GM23338 (cell line): Measurements from ENCODE around the gene ZNF581. TPM values are rescaled to one million over a fixed set of nuclear protein-coding genes. Genes with fewer than 3 reads are reported as not detected.

ENCODE experiments used
- ATAC-seq: fragments of 200-7000 bp; cut with Tn5 transposase; 3 replicates; pipeline ENCODE4 v1.9.1; 2020
- DNase-seq: peaks from one replicate; pipeline ENCODE4 v3.0.0-alpha.2; 2015; ENCODE audit warnings: low spot score
- H2AFZ ChIP-seq: fragments of 200-600 bp; sonication (generic); 2 replicates; pipeline ENCODE4 v1.8.0; 2016; ENCODE audit warnings: antibody characterized with exemption, mild to moderate bottlenecking, moderate library complexity
- H3F3A ChIP-seq: fragments of 200-600 bp; sonication (generic); replicated peaks from 2 replicates; pipeline ENCODE4 v1.8.0; 2017; ENCODE audit warnings: antibody characterized with exemption, mixed run types, low read depth
- H3K27ac ChIP-seq: fragments of 200-600 bp; sonication (generic); 2 replicates; pipeline ENCODE4 v1.6.1; 2016; ENCODE audit warnings: low read depth
- H3K27me3 ChIP-seq: fragments of 200-600 bp; sonication (generic); 2 replicates; pipeline ENCODE4 v1.8.0; 2016; ENCODE audit warnings: mild to moderate bottlenecking, mixed run types, moderate library complexity; ENCODE audit not compliant: insufficient read depth
- H3K36me3 ChIP-seq: fragments of 200-600 bp; sonication (generic); 2 replicates; pipeline ENCODE4 v1.8.0; 2016; ENCODE audit warnings: mild to moderate bottlenecking; ENCODE audit not compliant: insufficient read depth
- H3K4me1 ChIP-seq: fragments of 200-600 bp; sonication (generic); 2 replicates; pipeline ENCODE4 v1.8.0; 2016; ENCODE audit warnings: mild to moderate bottlenecking, moderate library complexity; ENCODE audit not compliant: insufficient read depth
- H3K4me2 ChIP-seq: fragments of 200-600 bp; sonication (generic); 2 replicates; pipeline ENCODE4 v1.7.1; 2017; ENCODE audit warnings: mixed run types
- H3K4me3 ChIP-seq: fragments of 200-600 bp; sonication (generic); 2 replicates; pipeline ENCODE4 v1.6.1; 2016; ENCODE audit warnings: mixed run types
- H3K79me2 ChIP-seq: fragments of 200-600 bp; sonication (generic); replicated peaks from 2 replicates; pipeline ENCODE4 v1.8.0; 2017; ENCODE audit warnings: mild to moderate bottlenecking; ENCODE audit not compliant: insufficient read depth
- H3K9me2 ChIP-seq: fragments of 200-600 bp; sonication (generic); 2 replicates; pipeline ENCODE4 v1.8.0; 2017; ENCODE audit not compliant: insufficient read depth
- H4K20me1 ChIP-seq: fragments of 200-600 bp; sonication (generic); replicated peaks from 2 replicates; pipeline ENCODE4 v1.8.0; 2017; ENCODE audit warnings: mild to moderate bottlenecking; ENCODE audit not compliant: insufficient read depth
- H3K27ac Mint-ChIP-seq: 2 replicates; pipeline ENCODE4 v1.8.0; 2020; ENCODE audit warnings: inconsistent platforms, mild to moderate bottlenecking, moderate library complexity, mixed read lengths
- H3K27me3 Mint-ChIP-seq: 3 replicates; pipeline ENCODE4 v1.8.0; 2022; ENCODE audit warnings: low read depth, mild to moderate bottlenecking, moderate library complexity, mixed read lengths, inconsistent platforms; ENCODE audit not compliant: insufficient read depth, poor library complexity
- H3K36me3 Mint-ChIP-seq: 3 replicates; pipeline ENCODE4 v1.8.0; 2021; ENCODE audit warnings: low read depth, mild to moderate bottlenecking, inconsistent platforms, moderate library complexity, mixed read lengths
- H3K4me1 Mint-ChIP-seq: 3 replicates; pipeline ENCODE4 v1.8.0; 2020; ENCODE audit warnings: mild to moderate bottlenecking, inconsistent platforms, mixed read lengths
- H3K4me3 Mint-ChIP-seq: 3 replicates; pipeline ENCODE4 v1.8.0; 2021; ENCODE audit warnings: moderate library complexity, mild to moderate bottlenecking, inconsistent platforms, mixed read lengths
- H3K9me3 Mint-ChIP-seq: 3 replicates; pipeline ENCODE4 v1.8.0; 2020; ENCODE audit warnings: moderate library complexity, mild to moderate bottlenecking, inconsistent platforms, mixed read lengths
- CREB1 ChIP-seq: fragments of 250-450 bp; sonication (Bioruptor Pico); IDR thresholded peaks from 2 replicates; pipeline ENCODE4 v1.5.0; 2020; ENCODE audit warnings: low read depth, mild to moderate bottlenecking, moderate library complexity
- EZH2phosphoT487 ChIP-seq: fragments of 200-600 bp; sonication (generic); IDR thresholded peaks from one replicate; pipeline ENCODE4 v1.8.1; 2018; ENCODE audit warnings: antibody characterized with exemption; ENCODE audit not compliant: unreplicated experiment
- POLR2AphosphoS5 ChIP-seq: IDR thresholded peaks from 2 replicates; pipeline ENCODE4 v1.6.1; 2016; ENCODE audit warnings: antibody characterized with exemption, low read depth
- REST ChIP-seq: IDR thresholded peaks from one replicate; pipeline ENCODE4 v1.6.1; 2018; ENCODE audit warnings: antibody characterized with exemption; ENCODE audit not compliant: unreplicated experiment
- ZNF331 ChIP-seq: fragments of 250-450 bp; sonication (Bioruptor Pico); IDR thresholded peaks from 2 replicates; pipeline ENCODE4 v1.5.0; 2020; ENCODE audit warnings: low read depth, mild to moderate bottlenecking, moderate library complexity
- polyA plus RNA-seq: library from polyadenylated mRNA; unstranded; fragments of >200 nt; fragmentation: Nextera tagmentation; extraction: Ambion mirVana; gene quantifications from 2 replicates; pipeline ENCODE4 v1.2.1, GENCODE V29; 2016
- total RNA-seq: library from RNA; depleted of rRNA; stranded (reverse); fragments of >200 nt; shearing (Covaris generic); gene quantifications from 2 replicates; pipeline ENCODE4 v1.2.3, GENCODE V29; 2014

The ZNF581 gene
- total and polyA plus RNA-seq, 2 experiments from 2014 or later = 48.5 to 87.6 TPM

- no peak for TF ChIP-seq ZNF331 (CRISPR knock-in tag)
- peaks cover 33% of the 10 kb centered on the region for H3K36me3 Mint-ChIP-seq
- H3K27ac Mint-ChIP-seq = peak overlapping the region; percentile 99
- Histone ChIP-seq H3F3A (peaks cover 17% of the 10 kb centered on the region), H4K20me1 (peaks cover 32% of the 10 kb centered on the region), H3K27me3 (no peaks in the 10 kb centered on the region), H3K4me3 (peak overlapping the region; percentile 100), H3K4me2 (peak overlapping the region; percentile 73), H3K4me1 (peaks cover 27% of the 10 kb centered on the region), H2AFZ (no peak overlapping the region), H3K36me3 (no peaks in the 10 kb centered on the region), H3K79me2 (peaks cover 41% of the 10 kb centered on the region), H3K27ac (peak overlapping the region; percentile 87), H3K9me2 (no peaks in the 10 kb centered on the region)
- peak overlapping the region; percentile 92 for H3K4me3 Mint-ChIP-seq
- peaks cover 34% of the 10 kb centered on the region for H3K27me3 Mint-ChIP-seq
- peaks cover 46% of the 10 kb centered on the region for H3K4me1 Mint-ChIP-seq
- ATAC-seq (peak; percentile 60), DNase-seq (peak; percentile 100)
- H3K9me3 Mint-ChIP-seq = no peaks in the 10 kb centered on the region; the same call in 2 of the 3 replicates
These were observed 10.9 kb downstream of the ZNF581 start for GRCh38 chr19:55654323-55654867.

GRCh38 chr19:55654868-55655647 lies 11.6 kb downstream of the ZNF581 start, which contains the start of gene U2AF2:
Gene U2AF2, plus strand, starts transcription at chr19:55655035. Its CDS starts 70 bp downstream, at chr19:55655105.
- peaks cover 48% of the 10 kb centered on the region for H3K79me2 ChIP-seq
- peaks cover 31% of the 10 kb centered on the region for H3K27me3 Mint-ChIP-seq

More at GRCh38 chr19:55654868-55655647, 11.6 kb downstream of the ZNF581 start, which contains the start of gene U2AF2:
- peak within 1 kb of the TSS; percentile 98 for H3K27ac ChIP-seq
- H3K36me3 ChIP-seq = no peaks in the 10 kb centered on the region
- peak within 1 kb of the TSS; percentile 100 for H3K4me2 ChIP-seq
- H3K36me3 Mint-ChIP-seq = peaks cover 39% of the 10 kb centered on the region
- H3K4me1 Mint-ChIP-seq = peaks cover 47% of the 10 kb centered on the region
- no peaks in the 10 kb centered on the region for H3K9me2 ChIP-seq
- peak; percentile 93 for DNase-seq
- peak within 1 kb of the TSS; percentile 99 for H3K27ac Mint-ChIP-seq
- no peaks in the 10 kb centered on the region for H3K27me3 ChIP-seq
- no peaks in the 10 kb centered on the region; the same call in 2 of the 3 replicates for H3K9me3 Mint-ChIP-seq
- peaks cover 39% of the 10 kb centered on the region for H4K20me1 ChIP-seq
- no peak within 1 kb of the TSS; the same call in 1 of the 2 replicates for H2AFZ ChIP-seq
- peak; percentile 44; the same call in 1 of the 2 replicates for TF ChIP-seq POLR2AphosphoS5
- TF ChIP-seq REST = no peak
- no peak for TF ChIP-seq EZH2phosphoT487
- peak; percentile 59 for TF ChIP-seq CREB1 (CRISPR knock-in tag)
- peak within 1 kb of the TSS; percentile 92 for H3K4me3 Mint-ChIP-seq
- H3K4me3 ChIP-seq = peak within 1 kb of the TSS; percentile 100
- peak; percentile 48 for ATAC-seq
- H3K4me1 ChIP-seq = peaks cover 27% of the 10 kb centered on the region
- H3F3A ChIP-seq = peaks cover 20% of the 10 kb centered on the region
